Measurements from ENCODE around the gene TMPRSS6. TPM values are rescaled to one million over a fixed set of nuclear protein-coding genes. Genes with fewer than 3 reads are reported as not detected.

Gene TMPRSS6
- total and polyA plus RNA-seq, 2 of the 13 experiments (the other 11 are each of a cell fraction or from before 2014, with no cell fraction given), result 4.2 to 4.8 TPM

GRCh38 chr22:37083914-37084313 is 25.6 kb downstream of the TMPRSS6 start:
- Histone ChIP-seq H3K27ac (ENCODE audit: extremely low read length, insufficient read depth, low read length) (no peak overlapping the region), H3K79me2 (ENCODE audit: insufficient read depth, low read length) (no peaks in the 10 kb centered on the region), H3K4me2 (ENCODE audit: low read depth, low read length) (no peak overlapping the region), H3K9me3 (ENCODE audit: low read length) (no peaks in the 10 kb centered on the region), H3K27me3 (ENCODE audit: control insufficient read depth in 1 of 2, insufficient read depth in 2 of 2, low read length in 2 of 2) (no peaks in the 10 kb centered on the region), H3K4me1 (ENCODE audit: insufficient read depth, low read length) (peaks cover 8% of the 10 kb centered on the region), H3K9ac (ENCODE audit: insufficient read depth, low read depth, low read length) (no peak overlapping the region), H3K36me3 (replicated peaks in 1 of 2; ENCODE audit: control insufficient read depth in 1 of 2, insufficient read depth in 2 of 2, low read length in 2 of 2) (no peaks in the 10 kb centered on the region), H2AFZ (ENCODE audit: low read length) (no peak overlapping the region), H3K4me3 (replicated peaks in 1 of 3; ENCODE audit: insufficient read depth in 1 of 3, low read depth in 2 of 3, low read length in 3 of 3) (no peak overlapping the region), H4K20me1 (ENCODE audit: insufficient read depth, low read length) (no peaks in the 10 kb centered on the region)
- POLR2A ChIA-PET, result no interaction called here
- BruUV-seq (replicated peaks), result no TSS peak
- DNase-seq (ENCODE audit: low spot score), result no peak
- ATAC-seq, result no peak
- 79% methylated on average over 6 of the region's 6 CpGs for WGBS (ENCODE audit: low lambda C conversion rate)
- no peak for TF ChIP-seq ZNF644 (CRISPR knock-in tag; IDR thresholded peaks at IDR 0.05; ENCODE audit: low read depth)
- no peak for TF ChIP-seq TERF1 (CRISPR knock-in tag; IDR thresholded peaks at IDR 0.05)
- TF ChIP-seq NR2C2 (CRISPR knock-in tag; IDR thresholded peaks at IDR 0.05; ENCODE audit: borderline replicate concordance), result no peak
- no peak for TF ChIP-seq ZBTB34 (CRISPR knock-in tag; IDR thresholded peaks at IDR 0.05)
- CTCF ChIA-PET (ENCODE audit: low intra/inter-chr PET ratio, low total read pairs), result no interaction called here
- no peak for FAIRE-seq
- intact Hi-C loops (cut with micrococcal nuclease; ENCODE audit: unreplicated experiment), result no loop called here
- in situ Hi-C loops (cut with HindIII; ENCODE audit: extremely low pct_ligation_motif_present, low pct_unique_long_range_greater_than_20kb), result no loop called here

GRCh38 chr22:37082251-37082873 is 27.2 kb downstream of the TMPRSS6 start:
- H3K4me1 ChIP-seq (ENCODE audit: insufficient read depth, low read length), result 0 out of 2 replicates have a peak, but pooled peaks cover 6% of the 10 kb centered on the region
- intact Hi-C loops (cut with micrococcal nuclease; ENCODE audit: unreplicated experiment), result no loop called here
- DNase-seq (ENCODE audit: low spot score) (no peak), ATAC-seq (no peak), FAIRE-seq (no peak)
- no peaks in the 10 kb centered on the region for H3K9me3 ChIP-seq (ENCODE audit: low read length)
- in situ Hi-C loops (cut with HindIII; ENCODE audit: extremely low pct_ligation_motif_present, low pct_unique_long_range_greater_than_20kb), result no loop called here
- no peak overlapping the region for H3K9ac ChIP-seq (ENCODE audit: insufficient read depth, low read depth, low read length)
- no peak overlapping the region for H3K27ac ChIP-seq (ENCODE audit: extremely low read length, insufficient read depth, low read length)
- no peaks in the 10 kb centered on the region for H3K79me2 ChIP-seq (ENCODE audit: insufficient read depth, low read length)
- no peaks in the 10 kb centered on the region for H4K20me1 ChIP-seq (ENCODE audit: insufficient read depth, low read length)
- no peak overlapping the region for H3K4me2 ChIP-seq (ENCODE audit: low read depth, low read length)
- ChIA-PET CTCF (ENCODE audit: low intra/inter-chr PET ratio, low total read pairs) (no interaction called here), POLR2A (no interaction called here)
- H3K4me3 ChIP-seq (replicated peaks in 1 of 3; ENCODE audit: insufficient read depth in 1 of 3, low read depth in 2 of 3, low read length in 3 of 3), result no peak overlapping the region
- H3K36me3 ChIP-seq (replicated peaks in 1 of 2; ENCODE audit: control insufficient read depth in 1 of 2, insufficient read depth in 2 of 2, low read length in 2 of 2), result no peaks in the 10 kb centered on the region
- H3K27me3 ChIP-seq (ENCODE audit: control insufficient read depth in 1 of 2, insufficient read depth in 2 of 2, low read length in 2 of 2), result no peaks in the 10 kb centered on the region; a peak in 1 of 5 replicates
- BruUV-seq (replicated peaks), result no TSS peak
- WGBS (ENCODE audit: low lambda C conversion rate), result 81% methylated on average over 5 of the region's 10 CpGs
- H2AFZ ChIP-seq (ENCODE audit: low read length), result no peak overlapping the region
- no peak for TF ChIP-seq MXI1 (IDR thresholded peaks at IDR 0.05; ENCODE audit: borderline replicate concordance, low read depth, low read length)
- TF ChIP-seq, protein P1, sequence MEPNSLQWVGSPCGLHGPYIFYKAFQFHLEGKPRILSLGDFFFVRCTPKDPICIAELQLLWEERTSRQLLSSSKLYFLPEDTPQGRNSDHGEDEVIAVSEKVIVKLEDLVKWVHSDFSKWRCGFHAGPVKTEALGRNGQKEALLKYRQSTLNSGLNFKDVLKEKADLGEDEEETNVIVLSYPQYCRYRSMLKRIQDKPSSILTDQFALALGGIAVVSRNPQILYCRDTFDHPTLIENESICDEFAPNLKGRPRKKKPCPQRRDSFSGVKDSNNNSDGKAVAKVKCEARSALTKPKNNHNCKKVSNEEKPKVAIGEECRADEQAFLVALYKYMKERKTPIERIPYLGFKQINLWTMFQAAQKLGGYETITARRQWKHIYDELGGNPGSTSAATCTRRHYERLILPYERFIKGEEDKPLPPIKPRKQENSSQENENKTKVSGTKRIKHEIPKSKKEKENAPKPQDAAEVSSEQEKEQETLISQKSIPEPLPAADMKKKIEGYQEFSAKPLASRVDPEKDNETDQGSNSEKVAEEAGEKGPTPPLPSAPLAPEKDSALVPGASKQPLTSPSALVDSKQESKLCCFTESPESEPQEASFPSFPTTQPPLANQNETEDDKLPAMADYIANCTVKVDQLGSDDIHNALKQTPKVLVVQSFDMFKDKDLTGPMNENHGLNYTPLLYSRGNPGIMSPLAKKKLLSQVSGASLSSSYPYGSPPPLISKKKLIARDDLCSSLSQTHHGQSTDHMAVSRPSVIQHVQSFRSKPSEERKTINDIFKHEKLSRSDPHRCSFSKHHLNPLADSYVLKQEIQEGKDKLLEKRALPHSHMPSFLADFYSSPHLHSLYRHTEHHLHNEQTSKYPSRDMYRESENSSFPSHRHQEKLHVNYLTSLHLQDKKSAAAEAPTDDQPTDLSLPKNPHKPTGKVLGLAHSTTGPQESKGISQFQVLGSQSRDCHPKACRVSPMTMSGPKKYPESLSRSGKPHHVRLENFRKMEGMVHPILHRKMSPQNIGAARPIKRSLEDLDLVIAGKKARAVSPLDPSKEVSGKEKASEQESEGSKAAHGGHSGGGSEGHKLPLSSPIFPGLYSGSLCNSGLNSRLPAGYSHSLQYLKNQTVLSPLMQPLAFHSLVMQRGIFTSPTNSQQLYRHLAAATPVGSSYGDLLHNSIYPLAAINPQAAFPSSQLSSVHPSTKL (CRISPR knock-in tag; IDR thresholded peaks at IDR 0.05), result no peak
- TF ChIP-seq MXD3 (CRISPR knock-in tag; IDR thresholded peaks at IDR 0.05), result no peak
- no peak for TF ChIP-seq TAF15 (IDR thresholded peaks at IDR 0.05; ENCODE audit: low read depth, low read length, poor library complexity, severe bottlenecking)
- no peak for TF ChIP-seq KAT7 (CRISPR knock-in tag; IDR thresholded peaks at IDR 0.05; ENCODE audit: borderline replicate concordance)
- no peak for TF ChIP-seq PAWR (CRISPR knock-in tag; IDR thresholded peaks at IDR 0.05; ENCODE audit: borderline replicate concordance)
- TF ChIP-seq SUZ12 (IDR thresholded peaks at IDR 0.05; ENCODE audit: low read depth, low read length), result no peak
- no peak for TF ChIP-seq ZNF605 (CRISPR knock-in tag; IDR thresholded peaks at IDR 0.05)
